ENCODE data around the gene DOCK2.
A peak's percentile ranks its signal among the peaks of the same experiment; 100 is the strongest.
"Not testable (repeated sequence)": the region's sequence is repeated elsewhere in the genome, so short reads cannot be mapped to it uniquely, and the experiment has no call there.

Gene DOCK2

DNA sequence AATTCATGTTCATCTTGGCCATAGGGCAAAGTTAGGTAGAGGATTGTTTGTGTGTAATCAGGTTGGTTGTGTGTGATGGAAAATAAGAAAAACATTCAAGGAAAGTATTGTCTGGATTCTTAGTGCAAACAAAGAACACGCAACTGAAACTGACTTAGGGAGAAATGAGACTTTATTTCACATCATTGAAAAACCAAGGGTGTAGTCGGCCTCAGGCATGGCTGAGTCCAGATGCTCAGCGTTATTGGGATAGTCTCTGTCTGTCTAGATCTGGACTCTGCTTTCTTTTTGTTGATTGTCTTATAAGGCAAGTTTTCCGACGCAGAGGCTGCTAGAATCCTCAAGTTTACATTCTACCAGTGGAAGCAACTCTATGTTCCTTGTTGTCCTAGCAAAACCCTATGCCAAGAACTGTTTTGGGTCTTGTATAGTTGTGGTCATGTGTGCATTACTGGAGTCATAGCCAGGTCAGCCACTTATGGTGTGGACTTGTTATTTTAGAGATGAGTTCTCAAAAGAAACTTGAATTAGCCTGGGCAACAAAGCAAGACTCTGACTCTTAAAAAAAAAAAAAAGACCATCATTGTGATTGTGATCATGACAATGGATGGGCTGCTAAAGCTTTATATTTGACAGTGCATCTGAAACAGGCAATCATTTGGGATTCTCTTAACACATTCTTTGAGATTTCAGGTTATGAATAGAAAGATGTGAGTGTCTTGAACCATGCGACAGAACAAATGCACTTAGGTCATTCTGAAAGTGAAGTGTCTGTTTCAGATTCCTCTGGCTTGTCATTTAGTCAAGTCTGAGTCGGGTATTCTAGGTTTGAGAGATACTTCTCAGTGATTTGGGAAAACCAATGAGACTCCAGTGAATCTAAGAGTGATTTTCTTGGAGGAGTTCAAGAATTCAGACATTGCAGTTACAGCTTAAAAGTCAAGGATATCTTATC, 82.6 kb downstream of the DOCK2 start:
- no peak for DNase-seq (ENCODE audit: low spot score)

DNA sequence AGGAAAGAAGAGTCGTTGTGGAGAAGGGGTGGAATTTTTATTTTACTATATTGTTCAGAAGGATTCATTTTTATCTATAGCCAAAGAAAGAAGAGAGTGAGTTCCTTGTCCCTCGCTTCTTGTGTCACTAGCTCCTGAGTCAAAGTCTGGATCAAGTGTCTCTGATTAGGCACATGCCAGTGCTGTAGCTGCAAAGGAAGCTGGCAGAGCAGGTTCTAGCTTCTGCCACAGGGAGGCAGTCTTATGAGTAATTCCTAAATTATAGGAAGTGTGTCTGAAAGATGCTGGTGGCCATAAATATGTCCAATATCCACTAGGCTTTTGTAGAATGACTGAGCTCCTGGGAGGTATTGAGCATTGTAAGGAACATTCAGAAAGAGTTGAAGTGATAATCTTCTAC, 84.7 kb downstream of the DOCK2 start:
- no peak for DNase-seq (ENCODE audit: low spot score)

- DNase-seq (ENCODE audit: low spot score): no peak
These were observed 86.2 kb downstream of the DOCK2 start for GRCh38 chr5:169723103-169723831.

GRCh38 chr5:169724303-169725087, 87.4 kb downstream of the DOCK2 start:
- no peak for DNase-seq (ENCODE audit: low spot score)

DNA sequence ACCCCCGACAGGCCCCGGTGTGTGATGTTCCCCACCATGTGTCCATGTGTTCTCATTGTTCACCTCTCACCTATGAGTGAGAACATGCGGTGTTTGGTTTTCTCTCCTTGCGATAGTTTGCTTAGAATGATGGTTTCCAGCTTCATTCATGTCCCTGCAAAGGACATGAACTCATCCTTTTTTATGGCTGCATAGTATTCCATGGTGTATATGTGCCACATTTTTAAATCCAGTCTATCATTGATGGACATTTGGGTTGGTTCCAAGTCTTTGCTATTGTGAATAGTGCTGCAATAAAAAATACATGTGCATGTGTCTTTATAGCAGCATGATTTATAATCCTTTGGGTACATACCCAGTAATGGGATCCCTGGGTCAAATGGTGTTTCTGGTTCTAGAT, 88.6 kb downstream of the DOCK2 start:
- not testable (repeated sequence) for DNase-seq (ENCODE audit: low spot score)

- DNase-seq (ENCODE audit: low spot score): no peak
These were observed 91.3 kb downstream of the DOCK2 start for GRCh38 chr5:169728418-169728817.

DNA sequence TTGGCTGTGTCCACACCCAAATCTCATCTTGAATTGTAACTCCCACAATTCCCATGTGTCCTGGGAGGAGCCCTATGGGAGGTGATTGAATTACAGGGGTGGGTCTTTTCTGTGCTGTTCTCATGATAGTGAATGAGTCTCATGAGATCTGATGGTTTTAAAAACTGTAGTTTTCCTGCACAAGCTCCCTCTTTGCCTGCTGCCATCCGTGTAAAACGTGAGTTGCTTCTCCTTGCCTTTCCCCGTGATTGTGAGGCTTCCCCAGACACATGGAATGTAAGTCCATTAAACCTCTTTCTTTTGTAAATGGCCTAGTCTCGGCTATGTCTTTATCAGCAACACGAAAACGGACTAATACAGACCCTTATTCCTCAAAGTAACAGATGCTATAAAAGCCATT, 94.1 kb downstream of the DOCK2 start:
- DNase-seq (ENCODE audit: low spot score): no peak

GRCh38 chr5:169732841-169733240, 95.8 kb downstream of the DOCK2 start:
- no peak for DNase-seq (ENCODE audit: low spot score)

GRCh38 chr5:169735913-169736312, 98.8 kb downstream of the DOCK2 start:
- DNase-seq (ENCODE audit: low spot score): no peak

DNA sequence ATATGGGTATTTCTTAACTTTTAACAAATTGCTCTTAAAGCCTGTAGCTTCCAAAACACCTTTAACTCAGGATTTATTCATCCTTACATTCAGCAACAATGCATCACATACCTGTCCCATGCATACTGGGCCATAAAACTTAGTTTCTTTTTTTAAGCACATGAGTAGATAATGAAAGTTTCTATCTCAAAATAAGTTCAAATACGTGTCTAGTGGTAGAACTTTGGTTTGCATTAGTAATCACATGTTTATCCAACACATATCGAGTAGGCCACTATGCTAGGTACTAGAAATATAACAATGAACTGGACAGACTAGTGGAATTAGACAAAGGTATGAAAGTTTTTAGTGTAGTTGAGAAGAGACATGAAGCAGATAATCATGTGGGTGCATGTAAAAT, 99.6 kb downstream of the DOCK2 start:
- no peak for DNase-seq (ENCODE audit: low spot score)

- DNase-seq (ENCODE audit: low spot score): peak; percentile 20
These were observed 103.4 kb downstream of the DOCK2 start for GRCh38 chr5:169740435-169740834.

- no peak for DNase-seq (ENCODE audit: low spot score)
These were observed 105.8 kb downstream of the DOCK2 start for GRCh38 chr5:169742771-169743296.

GRCh38 chr5:169744336-169744735, 107.3 kb downstream of the DOCK2 start:
- DNase-seq (ENCODE audit: low spot score): no peak

DNA sequence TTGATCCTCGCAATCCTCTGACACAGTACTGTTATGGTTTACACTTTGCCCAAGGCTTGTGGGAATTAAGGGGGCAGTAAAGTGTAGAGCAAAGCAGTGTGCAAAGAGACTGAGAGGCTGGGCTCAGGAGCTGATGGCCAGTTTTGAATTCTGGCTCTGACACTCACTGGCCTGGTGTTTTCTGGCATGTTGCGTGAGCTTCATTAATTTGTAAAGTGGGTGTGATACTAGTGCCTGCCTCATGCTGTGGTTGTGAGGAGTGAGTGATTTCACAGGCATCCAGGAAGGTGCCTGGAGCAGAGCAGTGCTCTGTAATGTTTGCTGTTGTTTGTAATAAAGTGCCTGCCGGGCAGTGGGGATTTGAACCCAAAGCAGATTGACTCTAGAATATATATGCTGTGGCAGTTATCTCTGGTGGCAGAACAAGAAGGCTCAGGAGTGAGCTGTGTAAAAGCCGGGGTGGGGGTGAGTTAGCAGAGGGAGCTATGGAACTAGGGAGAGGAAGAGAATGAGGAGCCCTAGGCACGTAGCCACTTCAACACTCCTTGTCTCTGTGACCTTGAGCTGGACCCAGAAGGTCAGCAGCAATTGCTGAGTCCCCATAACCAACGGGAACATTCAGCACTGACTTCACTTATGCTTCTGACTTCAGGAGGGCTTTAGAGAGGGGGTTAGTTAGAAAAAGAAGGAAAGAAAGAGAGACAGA, 108.5 kb downstream of the DOCK2 start:
- no peak for DNase-seq (ENCODE audit: low spot score)

GRCh38 chr5:169746147-169746694, 109.1 kb downstream of the DOCK2 start:
- no peak for DNase-seq (ENCODE audit: low spot score)

- no peak for DNase-seq (ENCODE audit: low spot score)
These were observed 111.1 kb downstream of the DOCK2 start for GRCh38 chr5:169748174-169748573.

- DNase-seq (ENCODE audit: low spot score): no peak
These were observed 112.2 kb downstream of the DOCK2 start for GRCh38 chr5:169749295-169749694.

DNA sequence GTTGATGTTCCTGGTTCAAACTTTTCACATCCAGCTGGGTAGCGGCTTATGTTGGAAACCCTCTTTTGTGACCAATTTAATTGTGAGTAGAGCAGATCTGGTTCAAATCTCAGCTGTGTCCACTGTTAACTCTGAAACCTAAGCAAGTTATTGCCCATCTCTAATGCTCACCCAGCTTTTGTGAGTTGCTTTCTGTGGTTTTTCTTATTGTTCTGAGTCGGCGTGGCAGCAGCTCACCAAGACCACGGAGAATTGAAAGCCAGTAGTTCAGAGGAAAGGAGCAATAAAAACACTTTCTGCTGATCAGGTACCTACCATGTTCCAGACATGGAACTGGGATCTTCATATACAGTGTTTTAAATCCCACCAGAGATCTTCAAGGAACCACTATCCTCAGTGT, 114.4 kb downstream of the DOCK2 start:
- DNase-seq (ENCODE audit: low spot score): no peak

DNA sequence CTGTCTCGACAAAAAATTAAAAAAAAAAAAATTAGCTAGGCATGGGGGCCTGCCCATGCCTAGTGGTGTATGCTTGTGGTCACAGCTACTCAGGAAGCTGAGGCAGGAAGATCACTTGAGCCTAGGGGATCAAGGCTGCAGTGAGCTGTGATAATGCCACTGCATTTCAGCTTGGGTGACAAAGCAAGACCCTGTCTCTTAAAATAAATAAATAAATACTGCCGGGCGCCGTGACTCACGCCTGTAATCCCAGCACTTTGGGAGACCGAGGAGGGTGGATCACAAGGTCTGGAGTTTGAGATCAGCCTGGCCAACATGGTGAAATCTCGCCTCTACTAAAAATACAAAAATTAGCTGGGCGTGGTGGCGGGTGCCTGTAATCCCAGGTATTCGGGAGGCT, 115.5 kb downstream of the DOCK2 start:
- DNase-seq (ENCODE audit: low spot score): not testable (repeated sequence)

GRCh38 chr5:169753795-169754194, 116.7 kb downstream of the DOCK2 start:
- DNase-seq (ENCODE audit: low spot score): no peak

DNA sequence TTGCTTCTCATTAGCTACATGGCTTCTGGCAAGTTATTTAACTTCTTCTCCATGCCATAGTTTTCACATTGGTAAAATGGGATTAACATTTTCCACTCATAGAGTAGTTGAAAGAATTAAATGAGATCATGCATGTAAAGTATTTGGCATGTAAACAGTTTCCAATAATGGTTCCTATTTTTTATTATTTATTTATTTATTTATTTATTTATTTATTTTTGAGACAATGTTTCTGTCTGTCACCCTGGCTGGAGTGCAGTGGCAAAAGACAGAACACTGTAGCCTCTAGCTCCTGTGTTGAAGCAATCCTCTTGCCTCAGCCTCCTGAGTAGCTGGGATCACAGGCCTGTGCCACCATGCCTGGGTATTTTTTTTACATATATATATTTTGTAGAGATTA, 117.7 kb downstream of the DOCK2 start:
- DNase-seq (ENCODE audit: low spot score): no peak
